ENCODE results near the gene COL18A1.

COL18A1 gene

GRCh38 chr21:45482899-45483821 is 78.2 kb downstream of the COL18A1 start:
- FAIRE-seq: no peak

- FAIRE-seq: no peak
Observed at GRCh38 chr21:45484318-45484717, 79.4 kb downstream of the COL18A1 start.

- no peak for FAIRE-seq
Observed at GRCh38 chr21:45485686-45486442, 80.9 kb downstream of the COL18A1 start.

DNA sequence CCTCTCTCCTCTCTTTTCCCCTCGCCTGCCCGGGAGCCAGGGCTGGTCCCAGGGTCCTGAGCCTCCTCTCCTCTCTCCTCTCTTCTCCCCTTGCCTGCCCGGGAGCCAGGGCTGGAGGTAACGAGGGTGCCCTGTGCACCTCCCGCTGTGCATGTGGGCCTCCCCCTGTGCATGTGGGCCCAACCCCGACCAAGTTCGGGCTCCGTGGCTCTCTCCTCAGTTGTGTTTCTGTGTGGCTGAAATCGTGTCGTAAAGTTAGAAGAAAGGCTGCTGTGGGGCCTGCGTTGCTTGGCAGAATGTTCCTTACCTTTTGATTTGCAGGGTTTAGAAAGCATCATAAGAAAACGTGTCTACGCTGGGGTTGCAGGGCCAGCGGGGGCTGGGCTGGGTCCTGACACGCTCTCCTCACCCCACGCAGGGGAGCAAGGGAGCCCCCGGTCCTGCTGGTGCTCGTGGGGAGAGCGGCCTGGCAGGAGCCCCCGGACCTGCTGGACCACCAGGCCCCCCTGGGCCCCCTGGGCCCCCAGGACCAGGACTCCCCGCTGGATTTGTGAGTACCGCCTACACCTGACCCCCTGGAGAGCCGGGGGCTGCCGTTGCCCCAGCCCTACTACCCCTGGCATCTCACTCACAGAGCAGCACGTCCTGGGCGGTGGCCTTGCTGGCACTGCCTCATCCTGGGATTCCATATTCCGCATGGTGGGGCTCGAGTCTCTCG is 81.6 kb downstream of the COL18A1 start:
- no peak for FAIRE-seq

- FAIRE-seq: no peak
Observed at GRCh38 chr21:45487161-45487806, 82.3 kb downstream of the COL18A1 start.

GRCh38 chr21:45487891-45488600 is 83.1 kb downstream of the COL18A1 start:
- FAIRE-seq: no peak

DNA sequence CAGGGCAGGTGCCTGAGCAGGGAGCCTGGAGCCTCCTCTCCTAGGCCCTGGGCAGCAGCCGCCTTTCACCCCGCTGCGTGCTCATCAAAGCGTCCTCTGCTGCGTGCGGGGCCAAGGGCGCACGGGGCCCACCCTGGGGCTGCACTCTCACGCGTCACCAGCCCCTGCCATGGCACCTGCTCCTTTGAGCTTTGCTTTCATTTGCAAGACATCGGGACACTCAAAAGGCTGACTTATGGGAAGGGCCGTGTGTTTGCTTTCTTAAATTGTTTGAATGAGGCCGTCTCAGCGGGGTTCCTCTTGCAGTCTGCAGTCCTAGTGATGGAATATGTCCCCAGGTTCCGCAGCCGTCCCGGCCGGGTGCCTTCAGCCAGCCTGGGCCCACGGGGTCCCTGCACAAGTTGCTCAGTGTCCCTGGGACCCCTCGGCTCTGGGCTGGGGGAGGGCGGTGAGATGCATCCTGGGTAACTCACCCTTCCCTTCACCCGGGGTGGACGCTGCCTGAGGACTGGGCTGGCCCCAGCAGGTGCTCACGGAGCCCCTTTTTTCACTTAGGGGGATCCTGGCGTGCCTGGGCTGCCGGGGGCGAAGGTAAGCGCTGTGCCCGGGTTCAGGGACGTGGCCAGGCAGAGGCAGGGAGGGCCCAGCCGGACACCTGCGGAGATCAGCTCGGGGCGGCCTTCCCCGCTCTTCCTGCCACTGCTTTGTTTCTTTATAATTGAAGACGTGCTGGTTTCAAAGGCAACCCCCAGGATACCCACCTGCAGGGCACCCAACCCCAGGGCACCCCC is 84.2 kb downstream of the COL18A1 start:
- no peak for FAIRE-seq

- no peak for FAIRE-seq
Observed at GRCh38 chr21:45489722-45489982, 84.7 kb downstream of the COL18A1 start.

DNA sequence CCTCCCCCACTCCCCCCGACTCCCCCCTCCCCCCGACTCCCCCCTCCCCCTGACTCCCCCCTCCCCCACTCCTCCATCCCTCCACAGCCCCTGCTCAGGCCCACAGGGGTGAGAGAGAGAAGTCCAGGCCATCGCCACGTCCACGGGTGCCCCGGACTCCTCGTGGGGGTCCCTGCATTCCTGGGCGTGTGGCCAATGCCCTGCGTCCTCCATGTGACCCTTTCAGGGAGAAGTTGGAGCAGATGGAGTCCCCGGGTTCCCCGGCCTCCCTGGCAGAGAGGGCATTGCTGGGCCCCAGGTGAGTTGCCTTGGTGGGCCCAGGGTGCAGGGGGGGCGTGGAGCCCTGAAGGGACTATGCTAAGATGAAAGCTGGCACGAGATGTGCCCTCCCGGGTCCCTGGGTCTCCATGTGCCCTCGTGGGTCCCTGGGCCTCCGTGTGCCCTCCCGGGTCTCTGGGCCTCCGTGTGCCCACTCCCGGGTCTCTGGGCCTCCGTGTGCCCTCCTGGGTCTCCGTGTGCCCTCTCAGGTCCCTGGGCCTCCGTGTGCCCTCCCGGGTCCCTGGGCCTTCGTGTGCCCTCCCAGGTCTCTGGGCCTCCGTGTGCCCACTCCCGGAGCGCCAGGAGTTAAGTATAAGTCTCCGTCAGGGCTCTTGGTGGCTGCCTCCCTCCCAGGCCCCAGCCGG is 85.2 kb downstream of the COL18A1 start:
- no peak for FAIRE-seq

- no peak for FAIRE-seq
Observed at GRCh38 chr21:45491056-45491455, 86.1 kb downstream of the COL18A1 start.

- no peak for FAIRE-seq
Observed at GRCh38 chr21:45491623-45492022, 86.7 kb downstream of the COL18A1 start.

- no peak for FAIRE-seq
Observed at GRCh38 chr21:45492765-45493164, 87.8 kb downstream of the COL18A1 start.

- FAIRE-seq: no peak
Observed at GRCh38 chr21:45493401-45494001, 88.5 kb downstream of the COL18A1 start.

GRCh38 chr21:45494135-45494850 is 89.3 kb downstream of the COL18A1 start:
- FAIRE-seq: no peak

DNA sequence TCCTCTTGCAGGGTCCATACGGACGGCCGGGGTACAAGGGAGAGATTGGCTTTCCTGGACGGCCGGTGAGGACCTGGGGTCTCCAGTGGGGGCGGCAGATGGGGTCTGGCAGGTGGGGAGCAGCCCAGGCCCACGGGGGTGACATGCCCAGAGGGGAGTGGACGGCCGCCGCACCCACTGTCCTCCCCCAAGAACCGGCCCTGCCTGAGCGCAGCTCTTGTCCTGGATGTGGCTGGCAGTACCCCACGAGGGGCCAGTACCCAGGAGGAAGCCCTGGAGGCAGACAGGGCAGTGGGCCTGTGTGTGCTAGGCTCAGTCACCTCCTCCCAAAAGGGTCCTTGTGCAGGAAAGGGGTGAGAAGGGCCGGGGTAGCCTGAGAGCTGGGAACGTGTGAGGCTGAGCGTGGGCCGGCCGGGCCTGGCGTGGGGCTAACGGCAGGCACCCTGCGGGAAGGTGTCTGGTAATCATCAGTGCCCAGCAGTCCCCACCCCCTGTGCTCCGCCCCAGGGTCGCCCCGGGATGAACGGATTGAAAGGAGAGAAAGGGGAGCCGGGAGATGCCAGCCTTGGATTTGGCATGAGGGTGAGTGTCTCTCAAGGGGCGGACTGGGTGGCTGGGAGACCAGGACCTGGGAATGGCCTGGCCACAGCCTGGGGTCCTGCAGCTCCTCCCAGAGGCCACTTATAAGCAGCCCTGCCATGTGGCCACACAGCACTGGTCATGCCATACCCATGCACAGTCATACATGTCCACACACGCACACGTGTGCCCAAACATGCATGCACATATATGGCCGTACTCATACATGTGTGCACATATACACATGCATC is 90.1 kb downstream of the COL18A1 start:
- FAIRE-seq: no peak

GRCh38 chr21:45496151-45496967 is 91.4 kb downstream of the COL18A1 start:
- FAIRE-seq: no peak

DNA sequence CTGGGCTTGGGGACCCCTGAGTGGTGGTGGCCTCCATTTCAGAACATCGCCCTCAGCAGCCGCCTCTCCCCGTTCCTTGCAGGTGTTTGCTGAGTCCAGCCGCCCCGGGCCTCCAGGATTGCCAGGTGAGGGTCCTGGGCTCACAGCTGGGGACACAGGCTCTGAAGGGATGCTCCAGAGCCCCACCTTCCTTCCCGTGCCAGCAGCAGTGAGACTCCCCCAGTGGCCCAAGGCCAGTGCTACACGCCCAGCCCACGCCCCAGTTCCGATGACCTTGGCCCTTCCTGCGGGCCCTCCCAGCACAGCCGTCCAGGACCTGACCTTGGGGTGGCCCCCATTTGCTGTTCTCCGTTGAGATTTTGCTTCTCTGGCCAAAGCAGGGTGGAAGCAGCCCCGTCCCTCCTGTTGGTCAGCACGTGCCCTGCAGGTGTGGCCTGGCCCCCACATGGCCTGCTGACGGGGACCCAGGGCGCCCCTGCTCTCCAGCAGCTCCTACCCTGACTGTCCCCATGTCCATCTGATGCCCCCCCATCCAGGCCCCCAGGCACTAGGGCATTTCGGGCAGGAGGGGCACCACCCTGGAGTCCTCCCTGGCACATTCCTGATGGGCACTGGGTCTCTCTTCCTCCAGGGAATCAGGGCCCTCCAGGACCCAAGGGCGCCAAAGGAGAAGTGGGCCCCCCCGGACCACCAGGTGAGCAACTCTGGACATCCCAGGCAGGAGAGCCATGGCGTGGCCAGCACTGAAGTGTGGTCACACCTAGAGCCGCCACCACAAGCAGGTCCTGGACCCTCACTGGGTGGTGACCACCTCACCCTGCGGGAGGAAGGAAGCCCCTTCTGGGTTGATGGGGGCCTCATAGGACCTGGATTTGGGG is 92.2 kb downstream of the COL18A1 start:
- FAIRE-seq: no peak

All from A204.1 (cell line).